NCI-H1694 (cell line): ENCODE data around the gene USP35.

Experiments
- DNase-seq: peaks from one replicate; lab custom pipeline; 2025; lab: John Stamatoyannopoulos, UW

Gene USP35

GRCh38 chr11:78188286-78189173, at the start of gene USP35, which contains the start of gene KCTD21:
Gene USP35, plus strand, starts transcription at chr11:78188919. Its CDS starts 7,327 bp downstream, at chr11:78196246.
Gene KCTD21, minus strand, starts transcription at chr11:78188626. Its CDS starts 14,072 bp downstream, at chr11:78174554.
- peak; percentile 80 for DNase-seq

GRCh38 chr11:78139422-78140391, 49.0 kb upstream of the USP35 start, which contains the start of gene ALG8:
Gene ALG8, minus strand, starts transcription at chr11:78139626. Its CDS starts 38 bp downstream, at chr11:78139588.
- DNase-seq: peak; percentile 77

DNA sequence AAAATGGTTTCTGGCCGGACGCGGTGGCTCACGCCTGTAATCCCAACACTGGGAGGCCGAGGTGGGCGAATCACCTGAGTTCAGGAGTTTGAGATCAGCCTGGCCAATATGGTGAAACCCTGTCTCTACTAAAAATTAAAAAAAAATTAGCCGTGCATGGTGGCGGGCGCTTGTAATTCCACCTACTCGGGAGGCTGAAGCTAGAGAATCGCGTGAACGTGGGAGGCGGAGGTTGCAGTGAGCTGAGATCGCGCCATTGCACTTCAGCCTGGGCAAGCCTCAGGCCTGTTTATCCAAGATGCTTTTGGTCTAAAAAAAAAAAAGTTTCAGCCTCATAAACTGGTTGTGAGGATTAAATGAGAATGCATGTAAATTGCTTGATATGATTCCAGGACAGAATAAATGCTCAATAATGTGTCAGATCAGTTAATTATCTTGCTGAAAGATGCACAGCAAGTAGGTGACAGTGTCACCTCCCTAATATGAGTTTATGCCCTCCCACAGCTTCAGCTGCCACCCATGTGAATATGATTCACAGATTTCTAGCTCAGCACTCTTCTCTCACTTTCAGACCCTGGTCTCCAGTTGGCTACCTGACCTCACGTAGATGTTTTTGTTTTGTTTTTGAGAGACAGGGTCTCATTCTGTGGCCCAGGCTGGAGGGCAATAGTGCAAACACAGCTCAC, 48.2 kb upstream of the USP35 start:
- no peak for DNase-seq

DNA sequence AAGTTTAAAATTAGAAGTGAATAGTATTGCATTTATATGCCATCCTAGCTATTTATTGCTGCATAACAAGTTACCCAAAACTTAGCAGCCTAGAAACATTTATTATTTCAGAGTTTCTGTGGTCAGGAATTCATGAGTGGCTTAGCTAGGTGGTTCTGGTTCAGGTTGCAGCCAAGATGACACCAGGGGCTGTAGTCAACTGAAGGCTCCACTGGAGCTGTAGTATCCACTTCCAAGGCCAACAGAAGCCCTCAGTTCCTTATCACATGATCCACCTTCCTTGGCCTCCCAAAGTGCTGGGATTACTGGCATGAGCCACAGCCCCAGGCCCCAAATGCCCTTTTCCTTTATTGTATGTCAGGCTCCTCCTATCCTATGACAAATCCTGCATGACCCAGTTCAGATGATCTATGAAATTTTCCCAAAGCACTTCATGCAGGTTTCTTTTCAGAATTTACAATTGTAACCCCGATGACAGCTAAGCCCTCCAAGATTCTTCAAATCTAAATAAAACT, 43.2 kb upstream of the USP35 start:
- no peak for DNase-seq

- DNase-seq: no peak
Measured at GRCh38 chr11:78147807-78148206, 40.9 kb upstream of the USP35 start.

DNA sequence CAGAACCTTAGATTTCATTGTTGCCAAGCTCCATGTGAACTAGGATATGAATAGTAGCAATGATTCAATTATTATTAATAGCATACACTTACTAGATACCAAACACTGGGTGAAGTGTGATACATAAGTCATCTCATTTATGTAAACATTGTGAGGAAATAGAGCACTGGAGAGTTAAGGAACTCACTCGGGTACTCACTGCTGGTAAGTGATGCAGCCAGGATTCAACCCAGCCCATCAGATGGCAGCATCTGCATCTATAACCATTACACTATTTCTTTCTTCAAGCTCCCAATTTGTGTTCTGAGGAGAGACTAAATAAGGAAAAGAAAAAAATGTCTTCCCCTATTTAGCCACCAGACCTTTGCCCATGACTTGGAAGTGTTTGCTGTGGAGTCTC, 39.1 kb upstream of the USP35 start:
- DNase-seq: no peak

DNA sequence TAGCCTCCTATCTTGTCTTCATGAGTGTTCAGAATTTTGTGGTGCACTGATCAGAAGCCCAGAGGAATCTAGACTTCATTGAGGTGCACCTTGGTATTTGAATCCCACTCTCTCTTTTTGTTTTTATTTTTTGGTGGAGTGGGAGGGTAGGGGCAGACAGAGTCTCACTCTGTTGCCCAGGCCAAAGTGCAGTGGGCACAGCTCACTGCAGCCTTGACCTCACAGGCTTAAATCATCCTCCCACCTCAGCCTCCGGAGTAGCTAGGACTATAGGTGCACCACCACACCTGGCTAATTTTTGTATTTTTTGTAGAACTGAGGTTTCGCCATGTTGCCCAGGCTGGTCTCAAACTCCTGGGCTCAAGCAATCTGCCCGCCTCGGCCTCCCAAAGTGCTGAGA, 38.4 kb upstream of the USP35 start:
- DNase-seq: no peak

DNA sequence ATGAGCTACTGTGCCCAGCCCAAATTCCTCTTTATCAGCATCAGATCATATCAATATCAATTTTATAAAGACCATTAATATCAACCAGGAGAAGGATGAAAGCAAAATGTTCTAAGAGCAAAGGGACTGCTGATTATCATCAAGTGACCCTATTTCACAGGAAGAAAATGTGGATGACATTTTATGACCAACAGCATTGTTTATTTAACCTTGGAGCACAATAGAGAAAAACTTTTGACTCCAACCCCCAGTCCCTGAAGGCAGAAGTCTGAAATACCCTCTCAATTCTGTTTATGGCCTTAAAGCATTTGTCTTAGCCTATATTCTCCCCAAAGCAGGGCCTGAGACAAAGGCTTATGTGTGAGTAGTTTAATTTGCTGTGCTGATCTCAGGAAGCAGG, 38.0 kb upstream of the USP35 start:
- no peak for DNase-seq

GRCh38 chr11:78151804-78152203, 36.9 kb upstream of the USP35 start:
- no peak for DNase-seq

GRCh38 chr11:78156127-78156844, 32.4 kb upstream of the USP35 start:
- DNase-seq: no peak

DNA sequence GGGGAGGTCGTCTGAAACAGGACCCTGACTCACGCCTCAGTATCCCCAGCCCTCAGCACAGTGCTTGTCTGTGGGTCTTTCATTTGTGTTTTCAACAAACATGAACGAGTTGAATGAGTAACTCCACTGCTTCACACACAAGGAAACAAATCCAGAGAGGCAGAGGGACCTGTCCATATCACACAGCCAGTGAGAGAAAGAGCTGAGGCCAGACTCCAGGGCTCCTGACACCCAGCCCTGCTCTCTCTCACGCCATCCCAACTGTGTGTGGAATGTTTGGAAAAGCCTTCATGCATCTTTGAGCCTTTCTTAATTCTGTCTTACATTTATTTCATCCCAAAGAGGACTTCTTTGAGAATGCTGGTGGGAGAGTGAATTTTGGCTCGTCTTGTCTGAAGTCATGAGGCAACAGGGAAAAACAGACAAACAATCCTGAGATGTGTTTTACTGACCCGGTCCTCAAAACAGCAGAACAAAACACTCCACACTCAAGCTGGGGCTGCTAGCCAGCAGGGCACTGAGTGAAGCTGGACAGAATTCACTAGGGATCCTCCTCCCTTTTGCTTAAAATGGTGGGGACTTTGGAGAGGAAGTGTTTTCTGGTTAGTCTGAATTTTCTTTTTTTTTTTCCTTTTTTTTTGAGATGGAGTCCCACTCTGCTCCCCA, 29.6 kb upstream of the USP35 start:
- DNase-seq: no peak

DNA sequence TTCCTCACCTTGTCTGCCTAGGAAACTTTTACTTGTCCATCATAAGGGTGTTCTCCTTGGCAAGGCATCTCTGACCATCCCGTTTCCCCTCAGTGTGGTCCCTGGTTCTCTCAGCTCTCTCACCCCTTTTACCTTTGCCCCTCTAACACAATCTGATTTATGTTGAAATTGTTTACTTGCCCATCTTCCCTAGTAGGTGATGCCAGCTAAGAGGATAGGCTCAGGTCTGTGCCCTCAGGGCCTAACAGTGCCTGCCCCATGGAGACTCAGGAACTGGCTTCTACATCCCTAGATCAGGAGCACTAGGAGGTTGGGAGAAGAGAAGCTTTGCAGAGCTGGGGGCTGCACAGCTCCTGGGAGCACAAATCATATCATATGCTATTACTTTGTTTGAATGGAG, 28.2 kb upstream of the USP35 start:
- DNase-seq: no peak

GRCh38 chr11:78161346-78161745, 27.4 kb upstream of the USP35 start:
- no peak for DNase-seq

GRCh38 chr11:78161962-78162371, 26.8 kb upstream of the USP35 start:
- no peak for DNase-seq

GRCh38 chr11:78163828-78164227, 24.9 kb upstream of the USP35 start:
- no peak for DNase-seq

GRCh38 chr11:78164471-78164870, 24.2 kb upstream of the USP35 start:
- no peak for DNase-seq

DNA sequence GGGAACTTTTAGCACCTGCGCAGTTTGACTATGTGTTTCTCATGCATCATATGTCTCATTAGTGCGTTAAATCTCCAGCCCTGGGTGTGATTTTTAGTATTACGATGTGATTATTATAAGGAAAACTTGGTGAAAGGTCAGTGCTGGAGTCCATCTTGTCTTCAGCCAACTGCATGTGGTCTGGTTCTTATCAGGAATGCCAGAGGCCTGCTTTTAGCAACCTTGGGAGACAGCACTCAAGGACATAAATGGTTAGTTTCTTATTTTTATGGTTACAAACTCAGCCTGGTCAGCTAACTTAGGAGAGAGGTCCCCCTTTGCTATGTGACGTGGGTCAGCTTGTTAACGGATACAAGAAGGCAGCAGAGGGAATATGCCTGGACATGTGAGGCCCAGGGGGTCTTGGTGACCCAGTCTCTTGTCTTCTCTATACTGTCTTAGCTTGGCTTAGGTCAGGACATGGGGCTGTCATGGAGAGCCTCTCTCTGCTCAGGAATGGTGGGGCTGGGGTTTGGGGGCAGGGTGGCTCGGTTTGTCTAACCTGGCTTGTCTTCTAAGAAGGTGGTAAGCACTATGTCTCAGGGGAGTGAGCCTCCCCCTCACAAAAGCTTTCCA, 21.8 kb upstream of the USP35 start:
- no peak for DNase-seq

DNA sequence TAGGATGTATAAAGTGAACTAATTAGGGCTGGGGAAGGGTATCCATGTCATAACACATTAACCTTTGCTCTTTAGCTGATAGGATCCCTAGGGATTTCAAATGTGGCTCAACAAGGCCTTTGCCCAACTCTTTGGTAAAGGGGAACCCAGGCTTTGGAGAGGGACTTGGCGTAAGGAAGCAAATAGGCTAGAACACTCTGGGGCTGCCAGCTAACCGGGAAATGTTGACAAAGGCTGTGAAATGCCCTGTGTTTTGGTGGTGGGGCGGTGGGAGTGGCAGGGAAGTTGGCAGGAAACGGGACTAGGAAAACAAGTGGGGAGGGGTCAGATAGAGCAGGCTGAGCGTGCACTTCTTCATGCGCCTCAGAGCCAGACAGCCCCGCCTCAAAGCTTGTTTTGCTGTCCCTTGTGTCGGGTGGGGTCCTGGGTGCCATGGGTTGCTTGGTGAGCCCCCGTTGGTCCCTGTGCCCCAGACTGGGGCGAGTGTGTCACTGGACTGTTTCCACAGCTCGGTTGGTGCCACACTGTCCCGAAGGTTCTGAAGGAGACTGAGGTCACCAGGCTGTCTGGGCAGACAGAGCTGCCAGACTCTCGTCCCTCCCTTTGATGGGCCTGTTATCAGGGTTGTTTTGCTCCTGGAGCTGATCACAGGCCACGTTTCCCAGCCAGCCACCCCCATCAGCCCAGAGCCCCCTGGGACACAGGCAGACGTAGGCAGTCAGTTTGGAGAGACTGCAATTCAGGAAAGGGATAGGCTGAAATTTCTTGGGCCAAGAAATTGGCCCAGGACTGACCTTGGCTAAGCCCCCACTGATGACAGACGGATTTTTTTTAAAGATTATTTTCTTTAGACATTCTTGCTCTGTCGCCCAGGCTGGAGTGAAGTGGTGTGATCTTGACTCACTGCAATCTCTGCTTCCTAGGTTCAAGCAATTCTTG, 19.9 kb upstream of the USP35 start:
- no peak for DNase-seq

- DNase-seq: no peak
Measured at GRCh38 chr11:78170413-78170812, 18.3 kb upstream of the USP35 start.
